Measurements from ENCODE around the gene YJEFN3. TPM values are rescaled to one million over a fixed set of nuclear protein-coding genes. Genes with fewer than 3 reads are reported as not detected.

Gene YJEFN3
- total and polyA plus RNA-seq, 2 donors (not counting 3 experiments of a cell fraction or from before 2014, with no cell fraction given): 1.9 to 2.1 TPM

DNA sequence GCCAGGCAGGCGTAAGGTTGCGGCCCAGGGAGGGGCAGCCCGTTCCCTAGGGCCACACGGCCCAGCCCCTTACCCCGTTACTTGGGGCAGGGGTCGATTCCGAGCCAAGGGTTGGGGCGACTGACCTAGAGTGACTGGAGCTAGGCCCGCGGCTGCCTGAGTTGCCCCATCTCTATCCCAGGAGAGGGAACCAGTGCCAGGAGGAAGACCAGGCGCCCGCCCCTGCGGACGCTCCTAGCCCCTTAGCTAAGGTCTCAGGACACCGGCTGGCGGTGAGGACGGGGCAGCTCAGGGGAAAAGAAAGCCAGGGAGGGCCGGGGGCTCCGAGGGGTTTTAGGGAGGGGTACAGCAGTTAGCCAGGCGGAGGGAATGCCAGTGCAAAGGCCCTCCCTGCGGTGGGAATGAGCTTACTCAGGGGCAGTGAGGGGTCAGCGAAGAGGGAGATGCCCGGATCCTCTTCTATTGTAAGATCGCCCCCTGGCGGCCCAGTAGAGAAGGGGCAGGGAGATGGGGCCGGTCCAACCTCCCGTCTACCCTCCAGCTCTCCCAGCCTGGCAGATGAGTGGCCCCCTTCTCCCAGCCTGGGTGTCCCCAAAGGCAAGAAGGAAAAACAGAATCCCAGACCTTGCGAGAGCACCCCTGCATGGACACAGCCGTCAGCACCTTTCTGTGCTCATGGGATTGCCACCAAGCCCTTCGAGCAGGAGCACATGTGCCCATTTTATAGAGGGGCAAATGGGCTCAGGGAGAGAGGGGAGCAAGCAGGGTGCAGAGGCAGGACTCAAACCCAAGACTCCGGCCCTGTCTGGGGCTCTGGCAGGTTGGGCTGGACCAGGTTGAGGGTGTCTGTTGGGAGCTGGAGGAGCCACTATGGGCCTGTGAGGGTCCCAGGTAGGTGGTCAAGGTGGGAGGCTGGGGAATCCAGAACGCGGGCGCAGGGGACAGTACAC lies 25.6 kb downstream of the YJEFN3 start:
- POLR2A ChIA-PET: interaction anchor here (0.5 kb wide), 1 partner anchor 50 kb away, joined by 3 read pairs; no protein-coding TSS in a partner anchor
- BruUV-seq (replicated peaks): no TSS peak
- no peak for TF ChIP-seq JUN (IDR thresholded peaks at IDR 0.05; ENCODE audit: borderline replicate concordance, insufficient read depth, insufficient read length, low read depth)
- TF ChIP-seq, protein P1, sequence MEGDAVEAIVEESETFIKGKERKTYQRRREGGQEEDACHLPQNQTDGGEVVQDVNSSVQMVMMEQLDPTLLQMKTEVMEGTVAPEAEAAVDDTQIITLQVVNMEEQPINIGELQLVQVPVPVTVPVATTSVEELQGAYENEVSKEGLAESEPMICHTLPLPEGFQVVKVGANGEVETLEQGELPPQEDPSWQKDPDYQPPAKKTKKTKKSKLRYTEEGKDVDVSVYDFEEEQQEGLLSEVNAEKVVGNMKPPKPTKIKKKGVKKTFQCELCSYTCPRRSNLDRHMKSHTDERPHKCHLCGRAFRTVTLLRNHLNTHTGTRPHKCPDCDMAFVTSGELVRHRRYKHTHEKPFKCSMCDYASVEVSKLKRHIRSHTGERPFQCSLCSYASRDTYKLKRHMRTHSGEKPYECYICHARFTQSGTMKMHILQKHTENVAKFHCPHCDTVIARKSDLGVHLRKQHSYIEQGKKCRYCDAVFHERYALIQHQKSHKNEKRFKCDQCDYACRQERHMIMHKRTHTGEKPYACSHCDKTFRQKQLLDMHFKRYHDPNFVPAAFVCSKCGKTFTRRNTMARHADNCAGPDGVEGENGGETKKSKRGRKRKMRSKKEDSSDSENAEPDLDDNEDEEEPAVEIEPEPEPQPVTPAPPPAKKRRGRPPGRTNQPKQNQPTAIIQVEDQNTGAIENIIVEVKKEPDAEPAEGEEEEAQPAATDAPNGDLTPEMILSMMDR (IDR thresholded peaks at IDR 0.05; ENCODE audit: extremely low read depth in 1 of 2, insufficient read depth in 1 of 2, low read depth in 1 of 2, low read length in 2 of 2): peak; percentile 61 to 80
- Histone ChIP-seq H3K4me3 (replicated peaks in 1 of 3; ENCODE audit: insufficient read depth in 1 of 3, low read depth in 1 of 3, low read length in 3 of 3) (no peak overlapping the region), H3K9me3 (replicated peaks; ENCODE audit: control insufficient read depth, insufficient read depth, low read length) (no peaks in the 10 kb centered on the region), H3K79me2 (ENCODE audit: control insufficient read depth, insufficient read depth, low read length) (no peaks in the 10 kb centered on the region), H3K27ac (ENCODE audit: insufficient read depth, low read depth, low read length) (no peak overlapping the region), H3K36me3 (ENCODE audit: control insufficient read depth in 2 of 2, extremely low read depth in 1 of 2, insufficient read depth in 2 of 2, low read length in 2 of 2) (no peaks in the 10 kb centered on the region), H3K27me3 (ENCODE audit: control insufficient read depth in 2 of 2, insufficient read depth in 2 of 2, low read length in 2 of 2) (no peaks in the 10 kb centered on the region), H3K4me1 (ENCODE audit: control insufficient read depth, extremely low read depth, insufficient read depth, low read length) (no peaks in the 10 kb centered on the region), H3K9ac (replicated peaks; ENCODE audit: extremely low read depth, insufficient read depth, low read length) (no peak overlapping the region), H3K9me1 (replicated peaks; ENCODE audit: control insufficient read depth, extremely low read depth, insufficient read depth, low read length) (no peaks in the 10 kb centered on the region), H4K20me1 (replicated peaks; ENCODE audit: control insufficient read depth, extremely low read depth, insufficient read depth, low read length) (no peaks in the 10 kb centered on the region), H2AFZ (ENCODE audit: low read depth, low read length) (no peak overlapping the region), H3K4me2 (ENCODE audit: insufficient read depth, low read length) (no peak overlapping the region)
- CTCF ChIA-PET: interaction anchor here (0.5 to 2.8 kb wide), 10 partner anchors 11 to 74 kb away, joined by 3 to 45 read pairs (median 5); partner anchors contain the start of gene YJEFN3
- intact Hi-C loops (cut with micrococcal nuclease) (loop anchor here (1.0 to 5.0 kb wide), 2 partner anchors 22 to 88 kb away; partner anchors contain the start of gene GMIP), dilution Hi-C loops (cut with MboI; ENCODE audit: extremely low pct_ligation_motif_present, low sequenced_read_pairs) (no loop called here)
- no peak for DNase-seq (ENCODE audit: low read depth, low spot score)
- no peak for FAIRE-seq

DNA sequence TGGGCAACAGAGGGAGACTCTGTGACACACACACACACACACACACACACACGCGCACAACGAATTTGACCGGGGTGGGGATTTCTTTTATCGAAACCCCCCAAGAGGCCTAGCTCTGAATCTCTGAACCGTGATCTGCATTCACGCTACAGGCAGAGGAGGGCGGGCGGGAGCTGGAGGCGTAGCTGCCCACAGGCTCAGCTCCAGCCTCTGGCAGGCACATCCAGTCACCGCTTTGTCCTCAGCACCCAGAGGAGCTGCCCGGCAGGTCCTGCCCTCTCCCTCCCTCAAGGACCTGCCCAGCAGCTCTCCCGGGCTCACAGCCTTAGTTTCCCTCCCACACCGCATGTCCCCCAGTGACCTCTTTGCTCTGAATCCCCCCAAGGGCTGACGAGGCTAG lies 29.3 kb downstream of the YJEFN3 start:
- CTCF ChIA-PET: interaction anchor here (0.6 to 1.1 kb wide), 3 partner anchors 11 to 26 kb away, joined by 3 to 4 read pairs (median 3); no protein-coding TSS in a partner anchor
- DNase-seq (ENCODE audit: low read depth, low spot score) (no peak), FAIRE-seq (no peak)
- no peaks in the 10 kb centered on the region for H3K27me3 ChIP-seq (ENCODE audit: control insufficient read depth in 2 of 2, insufficient read depth in 2 of 2, low read length in 2 of 2)
- no peaks in the 10 kb centered on the region for H3K4me1 ChIP-seq (ENCODE audit: control insufficient read depth, extremely low read depth, insufficient read depth, low read length)
- no peaks in the 10 kb centered on the region for H3K9me1 ChIP-seq (replicated peaks; ENCODE audit: control insufficient read depth, extremely low read depth, insufficient read depth, low read length)
- POLR2A ChIA-PET: no interaction called here
- no TSS peak for BruUV-seq (replicated peaks)
- H3K36me3 ChIP-seq (ENCODE audit: control insufficient read depth in 2 of 2, extremely low read depth in 1 of 2, insufficient read depth in 2 of 2, low read length in 2 of 2): no peaks in the 10 kb centered on the region
- no peaks in the 10 kb centered on the region for H3K9me3 ChIP-seq (replicated peaks; ENCODE audit: control insufficient read depth, insufficient read depth, low read length)
- no peak overlapping the region for H3K4me3 ChIP-seq (replicated peaks in 1 of 3; ENCODE audit: insufficient read depth in 1 of 3, low read depth in 1 of 3, low read length in 3 of 3)
- H3K27ac ChIP-seq (ENCODE audit: insufficient read depth, low read depth, low read length): no peak overlapping the region
- dilution Hi-C loops (cut with MboI; ENCODE audit: extremely low pct_ligation_motif_present, low sequenced_read_pairs): no loop called here
- intact Hi-C loops (cut with micrococcal nuclease): no loop called here
- H3K4me2 ChIP-seq (ENCODE audit: insufficient read depth, low read length): no peak overlapping the region
- H2AFZ ChIP-seq (ENCODE audit: low read depth, low read length): no peak overlapping the region
- no peak for TF ChIP-seq FOS (IDR thresholded peaks at IDR 0.05; ENCODE audit: borderline replicate concordance, insufficient read depth, low read length)
- no peak for TF ChIP-seq EZH2 (IDR thresholded peaks at IDR 0.05; ENCODE audit: borderline replicate concordance, low read depth, low read length, severe bottlenecking)
- TF ChIP-seq, protein P1 (IDR thresholded peaks at IDR 0.05; ENCODE audit: extremely low read depth in 1 of 2, insufficient read depth in 1 of 2, low read depth in 1 of 2, low read length in 2 of 2): no peak
- no peak for TF ChIP-seq GATA2 (IDR thresholded peaks at IDR 0.05; ENCODE audit: insufficient read depth, insufficient read length, low read depth, low read length)
- no peaks in the 10 kb centered on the region for H4K20me1 ChIP-seq (replicated peaks; ENCODE audit: control insufficient read depth, extremely low read depth, insufficient read depth, low read length)
- no peak overlapping the region for H3K9ac ChIP-seq (replicated peaks; ENCODE audit: extremely low read depth, insufficient read depth, low read length)
- no peaks in the 10 kb centered on the region for H3K79me2 ChIP-seq (ENCODE audit: control insufficient read depth, insufficient read depth, low read length)
